Measurements from ENCODE around the gene DCST1.

GRCh38 chr1:155013632-155014031, 20.0 kb upstream of the DCST1 start:
- TF ChIP-seq CTCF (IDR thresholded peaks at IDR 0.05; ENCODE audit: insufficient read depth, low read length, poor library complexity, severe bottlenecking), result no peak
- no peak for TF ChIP-seq EZH2phosphoT487 (conservative IDR thresholded peaks at IDR 0.05; ENCODE audit: low read length)
